ENCODE data around the gene FLNC. TPM values are rescaled to one million over a fixed set of nuclear protein-coding genes. Genes with fewer than 3 reads are reported as not detected.
A peak's percentile ranks its signal among the peaks of the same experiment; 100 is the strongest.

FLNC gene
- total and polyA plus RNA-seq, 9 of the 15 experiments (the other 6 are each of a cell fraction or from before 2014, with no cell fraction given) = 0.90 to 155 (median 28.8) TPM

DNA sequence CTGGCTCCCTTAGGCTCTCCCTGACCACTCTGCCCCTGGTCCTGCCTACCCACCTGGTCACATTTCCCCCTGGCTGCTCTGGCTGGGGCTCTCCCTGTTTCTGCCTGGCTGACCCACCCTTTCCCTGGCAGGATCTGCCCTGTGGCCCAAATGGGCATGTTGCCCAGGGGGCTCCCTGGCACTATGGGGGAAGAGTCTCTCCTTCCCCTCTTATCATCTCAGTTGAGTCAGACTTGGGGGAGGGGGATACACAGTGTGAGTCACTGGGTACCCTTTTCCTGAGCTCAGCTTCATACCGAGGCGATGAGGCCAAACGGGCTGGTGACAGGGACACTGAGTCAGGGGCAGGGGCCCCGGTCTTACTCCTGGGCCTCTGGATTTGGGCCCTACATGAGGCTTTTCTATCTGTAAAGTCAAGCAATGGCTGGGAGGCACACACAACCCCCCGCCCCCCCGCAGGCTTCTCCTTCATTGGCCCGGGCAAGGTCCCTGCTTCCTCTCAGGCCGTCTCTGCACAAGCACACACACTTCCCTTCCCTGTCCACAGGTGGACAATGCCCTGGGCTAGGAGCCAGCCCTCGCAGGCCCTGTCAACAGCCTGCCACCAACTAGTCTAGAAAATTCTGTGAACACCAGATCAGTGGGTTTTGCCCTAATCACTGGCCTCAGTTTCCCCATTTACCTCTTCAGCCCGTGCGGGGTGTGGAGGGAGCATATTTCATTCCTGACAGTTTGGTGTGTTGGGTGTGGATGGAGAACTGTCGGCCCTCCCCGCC, 627 bp upstream of the FLNC start (continued):
- TF ChIP-seq, protein P1, sequence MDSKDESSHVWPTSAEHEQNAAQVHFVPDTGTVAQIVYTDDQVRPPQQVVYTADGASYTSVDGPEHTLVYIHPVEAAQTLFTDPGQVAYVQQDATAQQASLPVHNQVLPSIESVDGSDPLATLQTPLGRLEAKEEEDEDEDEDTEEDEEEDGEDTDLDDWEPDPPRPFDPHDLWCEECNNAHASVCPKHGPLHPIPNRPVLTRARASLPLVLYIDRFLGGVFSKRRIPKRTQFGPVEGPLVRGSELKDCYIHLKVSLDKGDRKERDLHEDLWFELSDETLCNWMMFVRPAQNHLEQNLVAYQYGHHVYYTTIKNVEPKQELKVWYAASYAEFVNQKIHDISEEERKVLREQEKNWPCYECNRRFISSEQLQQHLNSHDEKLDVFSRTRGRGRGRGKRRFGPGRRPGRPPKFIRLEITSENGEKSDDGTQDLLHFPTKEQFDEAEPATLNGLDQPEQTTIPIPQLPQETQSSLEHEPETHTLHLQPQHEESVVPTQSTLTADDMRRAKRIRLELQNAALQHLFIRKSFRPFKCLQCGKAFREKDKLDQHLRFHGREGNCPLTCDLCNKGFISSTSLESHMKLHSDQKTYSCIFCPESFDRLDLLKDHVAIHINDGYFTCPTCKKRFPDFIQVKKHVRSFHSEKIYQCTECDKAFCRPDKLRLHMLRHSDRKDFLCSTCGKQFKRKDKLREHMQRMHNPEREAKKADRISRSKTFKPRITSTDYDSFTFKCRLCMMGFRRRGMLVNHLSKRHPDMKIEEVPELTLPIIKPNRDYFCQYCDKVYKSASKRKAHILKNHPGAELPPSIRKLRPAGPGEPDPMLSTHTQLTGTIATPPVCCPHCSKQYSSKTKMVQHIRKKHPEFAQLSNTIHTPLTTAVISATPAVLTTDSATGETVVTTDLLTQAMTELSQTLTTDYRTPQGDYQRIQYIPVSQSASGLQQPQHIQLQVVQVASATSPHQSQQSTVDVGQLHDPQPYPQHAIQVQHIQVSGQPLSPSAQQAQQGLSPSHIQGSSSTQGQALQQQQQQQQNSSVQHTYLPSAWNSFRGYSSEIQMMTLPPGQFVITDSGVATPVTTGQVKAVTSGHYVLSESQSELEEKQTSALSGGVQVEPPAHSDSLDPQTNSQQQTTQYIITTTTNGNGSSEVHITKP (IDR thresholded peaks at IDR 0.05; ENCODE audit: partially characterized antibody) = no peak
- TF ChIP-seq ZNF707 (CRISPR knock-in tag; conservative IDR thresholded peaks at IDR 0.05) (no peak), PTRF (tag; IDR thresholded peaks at IDR 0.05) (no peak), MXI1 (IDR thresholded peaks at IDR 0.05; ENCODE audit: low read depth, low read length) (no peak), MCM2 (IDR thresholded peaks at IDR 0.05; ENCODE audit: low read depth) (no peak), PHB2 (IDR thresholded peaks at IDR 0.05; ENCODE audit: low read depth) (no peak), BCOR (IDR thresholded peaks at IDR 0.05) (peak; percentile 95), ZNF217 (CRISPR knock-in tag; IDR thresholded peaks at IDR 0.05) (no peak), HMGN3 (IDR thresholded peaks at IDR 0.05; ENCODE audit: borderline replicate concordance, extremely low read depth, insufficient read length, low read depth, low read length) (no peak), CREB3L1 (IDR thresholded peaks at IDR 0.05; ENCODE audit: borderline replicate concordance, low read depth) (0 out of 2 replicates have a peak, but pooled peaks have one; percentile 26), ZNF311 (CRISPR knock-in tag; IDR thresholded peaks at IDR 0.05) (no peak), TAL1 (IDR thresholded peaks at IDR 0.05) (0 out of 2 replicates have a peak, but pooled peaks have one; percentile 4), CREB3 (tag; conservative IDR thresholded peaks at IDR 0.05; ENCODE audit: low read depth) (no peak), TSC22D4 (tag; IDR thresholded peaks at IDR 0.05) (no peak), TCF7L2 (IDR thresholded peaks at IDR 0.05; ENCODE audit: low read depth, low read length) (no peak), ILK (tag; IDR thresholded peaks at IDR 0.05; ENCODE audit: borderline replicate concordance, low read depth) (no peak)
- TF ChIP-seq, protein P2, sequence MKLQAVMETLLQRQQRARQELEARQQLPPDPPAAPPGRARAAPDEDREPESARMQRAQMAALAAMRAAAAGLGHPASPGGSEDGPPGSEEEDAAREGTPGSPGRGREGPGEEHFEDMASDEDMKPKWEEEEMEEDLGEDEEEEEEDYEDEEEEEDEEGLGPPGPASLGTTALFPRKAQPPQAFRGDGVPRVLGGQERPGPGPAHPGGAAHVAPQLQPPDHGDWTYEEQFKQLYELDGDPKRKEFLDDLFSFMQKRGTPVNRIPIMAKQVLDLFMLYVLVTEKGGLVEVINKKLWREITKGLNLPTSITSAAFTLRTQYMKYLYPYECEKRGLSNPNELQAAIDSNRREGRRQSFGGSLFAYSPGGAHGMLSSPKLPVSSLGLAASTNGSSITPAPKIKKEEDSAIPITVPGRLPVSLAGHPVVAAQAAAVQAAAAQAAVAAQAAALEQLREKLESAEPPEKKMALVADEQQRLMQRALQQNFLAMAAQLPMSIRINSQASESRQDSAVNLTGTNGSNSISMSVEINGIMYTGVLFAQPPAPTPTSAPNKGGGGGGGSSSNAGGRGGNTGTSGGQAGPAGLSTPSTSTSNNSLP (IDR thresholded peaks at IDR 0.05; ENCODE audit: borderline replicate concordance, low read depth, low read length) = no peak
- TF ChIP-seq, protein P3, sequence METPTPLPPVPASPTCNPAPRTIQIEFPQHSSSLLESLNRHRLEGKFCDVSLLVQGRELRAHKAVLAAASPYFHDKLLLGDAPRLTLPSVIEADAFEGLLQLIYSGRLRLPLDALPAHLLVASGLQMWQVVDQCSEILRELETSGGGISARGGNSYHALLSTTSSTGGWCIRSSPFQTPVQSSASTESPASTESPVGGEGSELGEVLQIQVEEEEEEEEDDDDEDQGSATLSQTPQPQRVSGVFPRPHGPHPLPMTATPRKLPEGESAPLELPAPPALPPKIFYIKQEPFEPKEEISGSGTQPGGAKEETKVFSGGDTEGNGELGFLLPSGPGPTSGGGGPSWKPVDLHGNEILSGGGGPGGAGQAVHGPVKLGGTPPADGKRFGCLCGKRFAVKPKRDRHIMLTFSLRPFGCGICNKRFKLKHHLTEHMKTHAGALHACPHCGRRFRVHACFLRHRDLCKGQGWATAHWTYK (CRISPR knock-in tag; IDR thresholded peaks at IDR 0.05) = no peak
